K562 (cell line): Measurements from ENCODE around the gene RAD50. TPM values are rescaled to one million over a fixed set of nuclear protein-coding genes. Genes with fewer than 3 reads are reported as not detected.

Experiments used
- ATAC-seq: fragments of 200-7000 bp; cut with Tn5 transposase; 3 replicates; pipeline ENCODE4 v1.9.1; 2020; ENCODE audit warnings: moderate library complexity
- BruUV-seq: library from RNA; stranded (reverse); fragments of 400-500 nt; replicated peaks from 2 replicates; lab custom pipeline; 2021; lab: Mats Ljungman, UMichigan
- CTCF ChIA-PET: fragments of 300-600 bp; formaldehyde crosslinking; extraction: SDS; loops from one replicate; lab custom pipeline; 2021; ENCODE audit warnings: low intra/inter-chr PET ratio; lab: Yijun Ruan, JAX
- POLR2A ChIA-PET: fragments of 300-600, 350-650 bp; sonication (Branson Sonifier 250); formaldehyde crosslinking; extraction: SDS; loops from one replicate; lab custom pipeline; 2021; ENCODE audit warnings: antibody characterized with exemption, inconsistent platforms; lab: Yijun Ruan, JAX
- DNase-seq, 4 experiments: peaks; one replicate each; pipeline versions ENCODE4 v3.0.0 to v3.0.0-alpha.2; 2011 to 2018; ENCODE audit warnings: low spot score in 3 of 4, mixed read lengths in 3 of 4; ENCODE audit errors: extremely low read depth in 1 of 4
- FAIRE-seq: peaks from 2 replicates; lab custom pipeline; 2011; peaks lifted over from hg19 to GRCh38; lab: Jason Lieb, UNC
- H2AFZ ChIP-seq: 2 replicates; pipeline ENCODE4 v1.6.0; 2011; ENCODE audit warnings: low read depth, low read length, control low read depth, inconsistent platforms
- H3K27ac ChIP-seq: fragments of 200-600 bp; 3 replicates; pipeline ENCODE4 v1.8.0; 2011; ENCODE audit warnings: low read depth, mild to moderate bottlenecking, control low read depth, inconsistent platforms, low read length, moderate library complexity, mixed read lengths; ENCODE audit errors: extremely low read depth
- H3K27me3 ChIP-seq, 2 experiments: fragments of 300-600 bp in 1 of 2; 2 replicates in 1 of 2; 3 replicates in 1 of 2; pipeline versions ENCODE4 v1.6.0 to v1.8.0; 2011; ENCODE audit warnings: inconsistent platforms in 2 of 2, low read length in 2 of 2, mild to moderate bottlenecking in 1 of 2, mixed read lengths in 1 of 2, moderate library complexity in 1 of 2; ENCODE audit not compliant: control insufficient read depth in 2 of 2, insufficient read depth in 2 of 2
- H3K36me3 ChIP-seq: fragments of 300-600 bp; 3 replicates; pipeline ENCODE4 v1.8.0; 2011; ENCODE audit warnings: mild to moderate bottlenecking, low read length, inconsistent platforms; ENCODE audit not compliant: control insufficient read depth, insufficient read depth
- H3K4me1 ChIP-seq, 2 experiments: fragments of 200-600 bp in 1 of 2; replicated peaks in 1 of 2; 2 replicates in 1 of 2; 3 replicates in 1 of 2; pipeline versions ENCODE4 v1.5.1 to v1.8.0; 2011; ENCODE audit warnings: inconsistent platforms in 2 of 2, low read length in 2 of 2, mild to moderate bottlenecking in 1 of 2, mixed read lengths in 1 of 2, moderate library complexity in 1 of 2; ENCODE audit not compliant: control insufficient read depth in 2 of 2, insufficient read depth in 2 of 2
- H3K4me2 ChIP-seq: 2 replicates; pipeline ENCODE4 v1.6.1; 2011; ENCODE audit warnings: low read length, control low read depth, inconsistent platforms, mixed read lengths; ENCODE audit not compliant: insufficient read depth
- H3K4me3 ChIP-seq: fragments of 200-600 bp; sonication (generic), shearing (Covaris generic); 2 replicates; pipeline ENCODE4 v1.5.1; 2016; ENCODE audit warnings: control low read depth, inconsistent platforms
- H3K79me2 ChIP-seq: fragments of 200-600 bp; 3 replicates; pipeline ENCODE4 v1.8.0; 2011; ENCODE audit warnings: low read length, inconsistent platforms; ENCODE audit not compliant: control insufficient read depth, insufficient read depth
- H3K9ac ChIP-seq, 2 experiments: 2 replicates each; pipeline versions ENCODE4 v1.6.0 to v1.6.1; 2011; ENCODE audit warnings: low read depth in 2 of 2, low read length in 2 of 2, control low read depth in 1 of 2, inconsistent platforms in 1 of 2, mild to moderate bottlenecking in 1 of 2, mixed read lengths in 1 of 2; ENCODE audit not compliant: insufficient read depth in 1 of 2
- H3K9me1 ChIP-seq: one replicate; pipeline ENCODE4 v1.6.0; 2011; ENCODE audit warnings: inconsistent platforms, mild to moderate bottlenecking, low read length, moderate library complexity; ENCODE audit not compliant: control insufficient read depth, insufficient read depth
- H3K9me3 ChIP-seq: replicated peaks from 2 replicates; pipeline ENCODE4 v1.5.1; 2011; ENCODE audit warnings: low read depth, low read length, inconsistent platforms; ENCODE audit not compliant: control insufficient read depth, insufficient read depth
- H4K20me1 ChIP-seq: replicated peaks from 2 replicates; pipeline ENCODE4 v1.6.1; 2011; ENCODE audit warnings: low read length, inconsistent platforms, mixed read lengths; ENCODE audit not compliant: control insufficient read depth, insufficient read depth
- FOXM1 ChIP-seq, 2 experiments: fragments of 450-650 bp in 1 of 2; sonication (generic) in 1 of 2; formaldehyde crosslinking in 1 of 2; IDR thresholded peaks; 2 replicates each; pipeline versions ENCODE4 v1.6.1 to v1.9.0; 2017 to 2022; ENCODE audit warnings: low read depth in 2 of 2, mild to moderate bottlenecking in 2 of 2, missing genetic modification reagents in 1 of 2, moderate library complexity in 1 of 2
- NR2C1 ChIP-seq, 2 experiments: fragments of 450-650 bp; IDR thresholded peaks; 2 replicates each; pipeline ENCODE4 v1.6.1; 2017; ENCODE audit warnings: mild to moderate bottlenecking in 2 of 2, antibody characterized with exemption in 1 of 2, inconsistent platforms in 1 of 2, missing compliant biosample characterization in 1 of 2, missing genetic modification characterization in 1 of 2
- WGBS: fragments of 100-300 bp; shearing (Covaris generic); methylation state at CpG from one replicate; pipeline ENCODE4 v1.1.6; 2016; ENCODE audit warnings: low coverage, mixed read lengths; ENCODE audit not compliant: insufficient coverage; ENCODE audit errors: missing lambda C conversion rate; 5-methylcytosine and 5-hydroxymethylcytosine counted together
- in situ Hi-C: fragments of 300-500 bp; cut with MboI; formaldehyde crosslinking; loops from 4 replicates; pipeline ENCODE4 v1.15.0; 2018; ENCODE audit warnings: inconsistent platforms, mixed read lengths
- intact Hi-C: fragments of 100-400 bp; cut with micrococcal nuclease; formaldehyde crosslinking; loops from 2 replicates; pipeline ENCODE4 v1.14.2; 2022
- polyA plus RNA-seq, 8 experiments: library from polyadenylated mRNA; depleted of rRNA in 4 of 8; stranded (reverse) in 5 of 8; unstranded in 3 of 8; fragments of >200 nt; fragmentation: Nextera tagmentation in 2 of 8; fragmentation: Illumina TruSeq in 1 of 8; extraction: Ambion mirVana in 2 of 8; extraction: Trizol in 1 of 8; gene quantifications; 2 replicates each; pipeline versions ENCODE4 v1.2.1 to v1.2.3, GENCODE V29; 2011 to 2014; ENCODE audit warnings: inconsistent platforms in 1 of 8, missing spikeins in 1 of 8
- total RNA-seq, 7 experiments: library from RNA; depleted of rRNA in 6 of 7; stranded (reverse); fragments of >200 nt in 6 of 7; fragmentation: Illumina TruSeq in 2 of 7; extraction: Trizol in 2 of 7; gene quantifications; 2 replicates each; pipeline versions ENCODE4 v1.2.1 to v1.2.3, GENCODE V29; 2011 to 2021; ENCODE audit warnings: low replicate concordance in 1 of 7

Gene RAD50
- total and polyA plus RNA-seq, 9 of the 15 experiments (the other 6 are each of a cell fraction or from before 2014, with no cell fraction given) = 15.3 to 74.2 (median 44.1) TPM

DNA sequence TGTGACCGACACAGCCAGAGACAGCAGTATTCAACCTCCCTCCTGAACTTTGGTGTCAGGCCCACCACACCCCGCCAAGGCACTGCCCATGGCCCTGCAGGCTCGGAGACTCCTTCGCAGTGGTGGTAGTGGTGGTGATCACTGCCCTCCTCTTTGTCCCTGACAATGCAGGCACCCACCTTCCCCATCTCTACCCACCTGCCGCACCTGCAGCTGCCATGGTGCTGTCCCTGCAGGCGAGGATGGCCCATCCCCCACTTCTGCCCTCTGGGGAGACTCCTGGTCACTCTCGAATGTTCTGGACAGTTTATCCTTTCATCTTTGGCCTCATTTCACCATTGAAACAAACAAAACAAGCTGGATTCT lies 112.7 kb downstream of the RAD50 start:
- Histone ChIP-seq H3K4me1 (peaks cover 50 to 51% of the 10 kb centered on the region in 2 experiments), H3K4me2 (no peak overlapping the region), H3K79me2 (no peaks in the 10 kb centered on the region), H3K9me1 (no peaks in the 10 kb centered on the region), H3K36me3 (no peaks in the 10 kb centered on the region), H3K27ac (no peak overlapping the region; the same call in 2 of the 3 replicates), H2AFZ (0 out of 2 replicates have a peak overlapping the region, but pooled peaks have one; percentile 14), H3K4me3 (no peak overlapping the region), H4K20me1 (no peaks in the 10 kb centered on the region), H3K27me3 (no peaks in the 10 kb centered on the region), H3K9ac (peak overlapping the region in 1 of 2 experiments; percentile 28; a peak in 1 of 4 replicates), H3K9me3 (no peaks in the 10 kb centered on the region)
- no peak for ATAC-seq
- intact Hi-C loops = no loop called here
- BruUV-seq = no TSS peak
- no peak for FAIRE-seq
- CTCF ChIA-PET = no interaction called here
- no peak for TF ChIP-seq FOXM1 (IDR thresholded peaks at IDR 0.05; ENCODE audit: low read depth)
- no peak for TF ChIP-seq FOXM1 (CRISPR knock-in tag; IDR thresholded peaks at IDR 0.05; ENCODE audit: low read depth)
- TF ChIP-seq NR2C1 (IDR thresholded peaks at IDR 0.05) = no peak
- TF ChIP-seq NR2C1 (tag; IDR thresholded peaks at IDR 0.05) = no peak
- WGBS = 76% methylated on average over 7 of the region's 7 CpGs
- no peak for DNase-seq
- in situ Hi-C loops = no loop called here
- POLR2A ChIA-PET = interaction anchor here (0.7 to 1.0 kb wide), 3 partner anchors 8 to 383 kb away, joined by 3 to 4 read pairs (median 4); partner anchors contain the start of gene HSPA4
